GM23248 (cell line): Measurements from ENCODE around the gene BAD. TPM values are rescaled to one million over a fixed set of nuclear protein-coding genes. Genes with fewer than 3 reads are reported as not detected.
A peak's percentile ranks its signal among the peaks of the same experiment; 100 is the strongest.

Experiments
- DNase-seq: peaks from one replicate; pipeline ENCODE4 v3.0.0-alpha.2; 2015
- H2AFZ ChIP-seq: fragments of 200-600 bp; sonication (generic); 2 replicates; pipeline ENCODE4 v1.6.1; 2016; ENCODE audit warnings: antibody characterized with exemption
- H3F3A ChIP-seq: fragments of 200-600 bp; sonication (generic); 2 replicates; pipeline ENCODE4 v1.6.1; 2016; ENCODE audit warnings: mild to moderate bottlenecking, antibody characterized with exemption, mixed run types; ENCODE audit not compliant: insufficient read depth
- H3K27ac ChIP-seq: fragments of 200-600 bp; sonication (generic); 2 replicates; pipeline ENCODE4 v1.5.1; 2016; ENCODE audit warnings: mild to moderate bottlenecking
- H3K27me3 ChIP-seq: fragments of 200-600 bp; sonication (generic); replicated peaks from 2 replicates; pipeline ENCODE4 v1.6.1; 2016; ENCODE audit warnings: mild to moderate bottlenecking; ENCODE audit not compliant: insufficient read depth
- H3K36me3 ChIP-seq: fragments of 200-600 bp; sonication (generic); 2 replicates; pipeline ENCODE4 v1.6.1; 2016; ENCODE audit warnings: low read depth, mild to moderate bottlenecking
- H3K4me1 ChIP-seq: fragments of 200-600 bp; sonication (generic); 2 replicates; pipeline ENCODE4 v1.6.1; 2016; ENCODE audit warnings: mild to moderate bottlenecking; ENCODE audit not compliant: insufficient read depth
- H3K4me2 ChIP-seq: fragments of 200-600 bp; sonication (generic); one replicate; pipeline ENCODE4 v1.6.1; 2016; ENCODE audit warnings: mild to moderate bottlenecking; ENCODE audit not compliant: unreplicated experiment
- H3K4me3 ChIP-seq: fragments of 200-600 bp; sonication (generic); 2 replicates; pipeline ENCODE4 v1.5.1; 2016; ENCODE audit warnings: mild to moderate bottlenecking
- H3K79me2 ChIP-seq: fragments of 200-600 bp; sonication (generic); 2 replicates; pipeline ENCODE4 v1.6.1; 2016; ENCODE audit warnings: mild to moderate bottlenecking; ENCODE audit not compliant: insufficient read depth
- H3K9ac ChIP-seq: fragments of 200-600 bp; sonication (generic); 2 replicates; pipeline ENCODE4 v1.6.1; 2016; ENCODE audit warnings: mild to moderate bottlenecking
- H3K9me2 ChIP-seq: fragments of 200-600 bp; sonication (generic); 2 replicates; pipeline ENCODE4 v1.6.1; 2016; ENCODE audit warnings: mixed run types, mild to moderate bottlenecking, moderate library complexity; ENCODE audit not compliant: insufficient read depth
- H3K9me3 ChIP-seq: fragments of 200-600 bp; sonication (generic); one replicate; pipeline ENCODE4 v1.6.1; 2017; ENCODE audit warnings: low read depth
- H4K20me1 ChIP-seq: fragments of 200-600 bp; sonication (generic); 2 replicates; pipeline ENCODE4 v1.6.0; 2016; ENCODE audit not compliant: insufficient read depth
- EZH2 ChIP-seq: fragments of 200-600 bp; sonication (generic); IDR thresholded peaks from 2 replicates; pipeline ENCODE4 v1.6.1; 2018; ENCODE audit warnings: antibody characterized with exemption, mild to moderate bottlenecking; ENCODE audit not compliant: insufficient read depth, poor library complexity, severe bottlenecking
- EZH2phosphoT487 ChIP-seq: fragments of 200-600 bp; sonication (generic); IDR thresholded peaks from 2 replicates; pipeline ENCODE4 v1.6.1; 2018; ENCODE audit warnings: antibody characterized with exemption, moderate library complexity, mild to moderate bottlenecking, low read depth; ENCODE audit not compliant: insufficient read depth
- WGBS, 2 experiments: methylation state at CpG; one replicate each; pipeline ENCODE4 v1.1.6; 2015 to 2017; ENCODE audit warnings: low lambda C conversion rate in 2 of 2, low coverage in 1 of 2; ENCODE audit errors: missing lambda C conversion rate in 2 of 2; 5-methylcytosine and 5-hydroxymethylcytosine counted together
- in situ Hi-C: fragments of 300-500 bp; cut with MboI; formaldehyde crosslinking; loops from 2 replicates; pipeline ENCODE4 v1.15.0; 2020
- polyA plus RNA-seq: library from polyadenylated mRNA; unstranded; fragments of >200 nt; fragmentation: Nextera tagmentation; extraction: Ambion mirVana; gene quantifications from 2 replicates; pipeline ENCODE4 v1.2.1, GENCODE V29; 2016
- small RNA-seq: library from RNA; depleted of rRNA; stranded (forward); fragments of <200 nt; gene quantifications from one replicate; pipeline ENCODE3, GENCODE V24; 2014; ENCODE audit warnings: low read depth, low replicate concordance
- total RNA-seq: library from RNA; depleted of rRNA; stranded (reverse); fragments of >200 nt; shearing (Covaris generic); gene quantifications from 2 replicates; pipeline ENCODE4 v1.2.3, GENCODE V29; 2014; rRNA removed

The BAD gene
- total and polyA plus RNA-seq, 2 experiments from 2014 or later = 146 to 170 TPM

DNA sequence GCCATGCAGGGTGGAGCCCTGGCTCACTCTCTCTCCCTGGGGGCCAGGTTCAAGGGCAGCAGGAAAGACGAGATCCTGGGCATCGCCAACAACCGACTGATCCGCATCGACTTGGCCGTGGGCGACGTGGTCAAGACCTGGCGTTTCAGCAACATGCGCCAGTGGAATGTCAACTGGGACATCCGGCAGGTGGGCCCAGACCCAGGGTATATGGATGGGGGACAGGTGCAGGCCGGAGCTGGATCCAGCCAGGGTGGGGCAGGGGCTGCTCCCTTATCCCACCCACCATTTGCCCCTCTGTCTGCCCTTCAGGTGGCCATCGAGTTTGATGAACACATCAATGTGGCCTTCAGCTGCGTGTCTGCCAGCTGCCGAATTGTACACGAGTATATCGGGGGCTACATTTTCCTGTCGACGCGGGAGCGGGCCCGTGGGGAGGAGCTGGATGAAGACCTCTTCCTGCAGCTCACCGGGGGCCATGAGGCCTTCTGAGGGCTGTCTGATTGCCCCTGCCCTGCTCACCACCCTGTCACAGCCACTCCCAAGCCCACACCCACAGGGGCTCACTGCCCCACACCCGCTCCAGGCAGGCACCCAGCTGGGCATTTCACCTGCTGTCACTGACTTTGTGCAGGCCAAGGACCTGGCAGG is 61.3 kb downstream of the BAD start:
- whole genome bisulfite sequencing, 2 experiments = 82% methylated on average over 23 to 24 of the region's 24 CpGs
- H3K4me3 ChIP-seq = no peak overlapping the region
- H3K27me3 ChIP-seq = no peaks in the 10 kb centered on the region
- DNase-seq = no peak
- no peak overlapping the region for H2AFZ ChIP-seq
- H4K20me1 ChIP-seq = no peaks in the 10 kb centered on the region
- H3K9me3 ChIP-seq = no peaks in the 10 kb centered on the region
- peaks cover 6% of the 10 kb centered on the region; the same call in 1 of the 2 replicates for H3K4me1 ChIP-seq
- no peak overlapping the region for H3K9ac ChIP-seq
- H3K9me2 ChIP-seq = no peaks in the 10 kb centered on the region
- TF ChIP-seq EZH2phosphoT487 (no peak), EZH2 (no peak)
- H3K36me3 ChIP-seq = no peaks in the 10 kb centered on the region
- peaks cover 34% of the 10 kb centered on the region for H3K79me2 ChIP-seq
- in situ Hi-C loops = no loop called here
- H3K4me2 ChIP-seq = no peak overlapping the region
- no peaks in the 10 kb centered on the region for H3F3A ChIP-seq
- no peak overlapping the region for H3K27ac ChIP-seq

DNA sequence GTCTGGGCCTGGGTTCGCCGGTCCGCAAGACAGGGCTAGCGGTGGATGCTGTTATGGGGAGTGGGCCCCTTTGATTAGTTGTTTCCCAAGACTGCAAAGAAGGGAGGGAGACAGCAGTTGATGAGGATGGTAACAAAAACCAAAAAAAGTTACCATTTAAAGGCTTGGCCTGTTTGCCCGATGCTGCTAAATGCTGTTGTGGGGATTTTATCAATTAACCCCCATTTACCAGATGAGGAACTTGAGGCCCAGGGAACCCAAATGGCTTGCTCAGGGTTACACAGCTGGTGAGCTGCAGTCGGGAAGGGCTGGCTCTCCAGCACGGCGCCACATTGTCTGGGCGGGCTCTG is 61.8 kb downstream of the BAD start:
- peak; percentile 37 for DNase-seq
- no peaks in the 10 kb centered on the region for H3K9me2 ChIP-seq
- H3K36me3 ChIP-seq = no peaks in the 10 kb centered on the region
- no peak overlapping the region for H3K4me3 ChIP-seq
- H3K27me3 ChIP-seq = no peaks in the 10 kb centered on the region
- no peak overlapping the region for H2AFZ ChIP-seq
- no peak overlapping the region for H3K4me2 ChIP-seq
- H3K9ac ChIP-seq = no peak overlapping the region
- no peak overlapping the region for H3K27ac ChIP-seq
- no peaks in the 10 kb centered on the region for H3K9me3 ChIP-seq
- H3K79me2 ChIP-seq = peaks cover 29% of the 10 kb centered on the region
- 62% methylated on average over 9 of the region's 9 CpGs for WGBS, 2 experiments
- TF ChIP-seq EZH2phosphoT487 = no peak
- no peak for TF ChIP-seq EZH2
- peaks cover 6% of the 10 kb centered on the region; the same call in 1 of the 2 replicates for H3K4me1 ChIP-seq
- no peaks in the 10 kb centered on the region for H3F3A ChIP-seq
- no peaks in the 10 kb centered on the region for H4K20me1 ChIP-seq
- in situ Hi-C loops = no loop called here

DNA sequence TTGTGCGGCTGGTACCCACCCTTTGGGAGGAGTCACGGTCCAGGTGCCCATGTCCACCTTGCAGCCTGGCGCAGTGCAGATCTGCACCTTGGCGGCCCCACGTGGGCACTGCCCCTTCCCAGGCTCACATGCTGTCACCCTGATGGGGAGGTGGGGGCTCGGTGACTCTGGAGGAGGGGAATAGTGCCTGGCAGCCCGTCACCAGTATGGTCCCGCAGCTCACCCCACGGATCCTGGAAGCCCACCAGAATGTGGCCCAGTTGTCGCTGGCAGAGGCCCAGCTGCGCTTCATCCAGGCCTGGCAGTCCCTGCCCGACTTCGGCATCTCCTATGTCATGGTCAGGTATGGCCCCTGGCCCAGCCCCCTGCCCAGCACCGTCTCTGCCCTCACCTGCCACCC is 63.7 kb downstream of the BAD start:
- WGBS, 2 experiments = 88 to 90% methylated on average over 11 to 14 of the region's 14 CpGs
- H3K4me1 ChIP-seq = no peaks in the 10 kb centered on the region
- no peak overlapping the region for H2AFZ ChIP-seq
- H3K27me3 ChIP-seq = no peaks in the 10 kb centered on the region
- H3K9ac ChIP-seq = no peak overlapping the region
- peaks cover 12% of the 10 kb centered on the region for H3K79me2 ChIP-seq
- H3K9me2 ChIP-seq = no peaks in the 10 kb centered on the region
- DNase-seq = no peak
- H3K36me3 ChIP-seq = no peaks in the 10 kb centered on the region
- no peaks in the 10 kb centered on the region for H3K9me3 ChIP-seq
- no peaks in the 10 kb centered on the region for H4K20me1 ChIP-seq
- in situ Hi-C loops = no loop called here
- H3F3A ChIP-seq = no peaks in the 10 kb centered on the region
- no peak overlapping the region for H3K4me3 ChIP-seq
- H3K4me2 ChIP-seq = no peak overlapping the region
- TF ChIP-seq EZH2 = no peak
- no peak for TF ChIP-seq EZH2phosphoT487
- no peak overlapping the region for H3K27ac ChIP-seq

DNA sequence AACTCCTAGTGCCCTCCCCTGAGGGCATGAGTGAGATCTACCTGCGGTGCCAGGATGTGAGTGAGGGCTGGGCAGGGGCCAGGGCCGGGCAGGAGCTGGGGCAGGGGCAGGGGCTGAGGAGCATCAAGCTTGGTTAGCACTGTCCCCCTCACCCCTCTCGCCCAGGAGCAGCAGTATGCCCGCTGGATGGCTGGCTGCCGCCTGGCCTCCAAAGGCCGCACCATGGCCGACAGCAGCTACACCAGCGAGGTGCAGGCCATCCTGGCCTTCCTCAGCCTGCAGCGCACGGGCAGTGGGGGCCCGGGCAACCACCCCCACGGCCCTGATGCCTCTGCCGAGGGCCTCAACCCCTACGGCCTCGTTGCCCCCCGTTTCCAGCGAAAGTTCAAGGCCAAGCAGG is 64.2 kb downstream of the BAD start:
- DNase-seq = no peak
- in situ Hi-C loops = no loop called here

More for the DNA sequence above, 64.2 kb downstream of the BAD start:
- Histone ChIP-seq H3K4me3 (no peak overlapping the region), H2AFZ (no peak overlapping the region), H3K4me1 (peaks cover 4% of the 10 kb centered on the region), H4K20me1 (no peaks in the 10 kb centered on the region), H3K79me2 (peaks cover 7% of the 10 kb centered on the region), H3K9ac (no peak overlapping the region), H3K27ac (no peak overlapping the region), H3K36me3 (no peaks in the 10 kb centered on the region), H3F3A (0 out of 2 replicates have a peak, but pooled peaks cover under 1% of the 10 kb centered on the region), H3K9me2 (no peaks in the 10 kb centered on the region), H3K9me3 (no peaks in the 10 kb centered on the region), H3K27me3 (no peaks in the 10 kb centered on the region), H3K4me2 (no peak overlapping the region)
- TF ChIP-seq EZH2phosphoT487 = no peak
- TF ChIP-seq EZH2 = no peak
- WGBS, 2 experiments = 83 to 85% methylated on average over 12 to 16 of the region's 17 CpGs

Small RNA genes lying within 50 kb of the gene (small RNA-seq; reads per million reads assigned to genes)
- not detected for gene RF00019

Other genes with a start within 250 kb of the BAD start
- 0.22 TPM in 1 of 2 replicates, not detected in the other for gene FLRT1, start 248.7 kb downstream of the BAD start, total RNA-seq
- gene FLRT1, start 248.7 kb downstream of the BAD start, polyA plus RNA-seq = 0.09 TPM in 1 of 2 replicates, not detected in the other
- 21.0 and 403 TPM in 2 replicates for gene MACROD1, start 118.6 kb downstream of the BAD start, total RNA-seq
- gene MACROD1, start 118.6 kb downstream of the BAD start, polyA plus RNA-seq = 18.6 and 21.2 TPM in 2 replicates
- gene STIP1, start 98.5 kb downstream of the BAD start, total RNA-seq = 115 and 123 TPM in 2 replicates
- 128 and 132 TPM in 2 replicates for gene STIP1, start 98.5 kb downstream of the BAD start, polyA plus RNA-seq
- gene FERMT3, start 77.9 kb downstream of the BAD start, total RNA-seq = 0.51 and 3.9 TPM in 2 replicates
- 1.5 and 2.5 TPM in 2 replicates for gene FERMT3, start 77.9 kb downstream of the BAD start, polyA plus RNA-seq
- gene TRPT1, start 58.5 kb downstream of the BAD start, total RNA-seq = 53.7 and 66.0 TPM in 2 replicates
- 50.7 and 54.7 TPM in 2 replicates for gene TRPT1, start 58.5 kb downstream of the BAD start, polyA plus RNA-seq
- 75.9 and 97.9 TPM in 2 replicates for gene NUDT22, start 58.4 kb downstream of the BAD start, total RNA-seq
- gene NUDT22, start 58.4 kb downstream of the BAD start, polyA plus RNA-seq = 74.5 and 78.9 TPM in 2 replicates
- gene DNAJC4, start 54.1 kb downstream of the BAD start, total RNA-seq = 2.7 and 11.0 TPM in 2 replicates
- 33.4 and 34.7 TPM in 2 replicates for gene DNAJC4, start 54.1 kb downstream of the BAD start, polyA plus RNA-seq
- gene VEGFB, start 50.1 kb downstream of the BAD start, total RNA-seq = 17.7 and 27.8 TPM in 2 replicates
- gene VEGFB, start 50.1 kb downstream of the BAD start, polyA plus RNA-seq = 21.6 and 22.6 TPM in 2 replicates
- gene FKBP2, start 43.6 kb downstream of the BAD start, total RNA-seq = 40.7 and 54.4 TPM in 2 replicates
- 185 and 188 TPM in 2 replicates for gene FKBP2, start 43.6 kb downstream of the BAD start, polyA plus RNA-seq
- gene PPP1R14B, start 37.7 kb downstream of the BAD start, total RNA-seq = 231 and 239 TPM in 2 replicates
- 115 and 150 TPM in 2 replicates for gene PPP1R14B, start 37.7 kb downstream of the BAD start, polyA plus RNA-seq
- 32.7 and 41.7 TPM in 2 replicates for gene PLCB3, start 33.1 kb downstream of the BAD start, total RNA-seq
- gene PLCB3, start 33.1 kb downstream of the BAD start, polyA plus RNA-seq = 6.5 and 7.5 TPM in 2 replicates
- gene GPR137, start 1.2 kb upstream of the BAD start, total RNA-seq = 20.9 and 37.6 TPM in 2 replicates
- 35.7 and 37.0 TPM in 2 replicates for gene GPR137, start 1.2 kb upstream of the BAD start, polyA plus RNA-seq
- not detected in 2 replicates for gene KCNK4, start 6.6 kb upstream of the BAD start, total RNA-seq
- gene KCNK4, start 6.6 kb upstream of the BAD start, polyA plus RNA-seq = 0.13 TPM in 1 of 2 replicates, not detected in the other
- not detected in 2 replicates for gene CATSPERZ, start 15.7 kb upstream of the BAD start, total RNA-seq
- gene CATSPERZ, start 15.7 kb upstream of the BAD start, polyA plus RNA-seq = not detected in 2 replicates
- gene ESRRA, start 20.9 kb upstream of the BAD start, total RNA-seq = 38.6 and 41.9 TPM in 2 replicates
- gene ESRRA, start 20.9 kb upstream of the BAD start, polyA plus RNA-seq = 17.2 and 18.1 TPM in 2 replicates
- 161 and 183 TPM in 2 replicates for gene TRMT112, start 32.9 kb upstream of the BAD start, total RNA-seq
- 269 and 282 TPM in 2 replicates for gene TRMT112, start 32.9 kb upstream of the BAD start, polyA plus RNA-seq
- 243 and 260 TPM in 2 replicates for gene PRDX5, start 33.5 kb upstream of the BAD start, total RNA-seq
- gene PRDX5, start 33.5 kb upstream of the BAD start, polyA plus RNA-seq = 436 and 451 TPM in 2 replicates
- 1.8 TPM in 2 replicates for gene CCDC88B, start 55.5 kb upstream of the BAD start, total RNA-seq
- gene CCDC88B, start 55.5 kb upstream of the BAD start, polyA plus RNA-seq = 2.6 and 3.1 TPM in 2 replicates
- 61.0 and 81.8 TPM in 2 replicates for gene RPS6KA4, start 74.5 kb upstream of the BAD start, total RNA-seq
- gene RPS6KA4, start 74.5 kb upstream of the BAD start, polyA plus RNA-seq = 12.2 and 13.6 TPM in 2 replicates